DND-41 (cell line): ENCODE results near the gene MAD2L1.

Source experiments
- ATAC-seq: fragments of 200-7000 bp; cut with Tn5 transposase; 3 replicates; pipeline ENCODE4 v1.9.1; 2021; ENCODE audit warnings: low read depth; ENCODE audit not compliant: insufficient read depth
- DNase-seq: peaks from one replicate; pipeline ENCODE4 v3.0.0-alpha.2; 2020
- H2AFZ ChIP-seq: 2 replicates; pipeline ENCODE4 v1.6.0; 2012; ENCODE audit warnings: low read depth, low read length
- H3K27ac ChIP-seq: 2 replicates; pipeline ENCODE4 v1.5.1; 2012; ENCODE audit warnings: low read length, inconsistent platforms
- H3K27me3 ChIP-seq: fragments of 200-600 bp; sonication (generic); 2 replicates; pipeline ENCODE4 v1.6.0; 2012; ENCODE audit warnings: low read length, mild to moderate bottlenecking, inconsistent platforms; ENCODE audit not compliant: insufficient read depth, poor library complexity
- H3K36me3 ChIP-seq: 2 replicates; pipeline ENCODE4 v1.5.1; 2012; ENCODE audit warnings: low read length, inconsistent platforms; ENCODE audit not compliant: insufficient read depth
- H3K4me1 ChIP-seq: 2 replicates; pipeline ENCODE4 v1.5.1; 2012; ENCODE audit warnings: mild to moderate bottlenecking, low read length; ENCODE audit not compliant: insufficient read depth
- H3K4me2 ChIP-seq: 2 replicates; pipeline ENCODE4 v1.6.0; 2012; ENCODE audit warnings: mild to moderate bottlenecking, moderate library complexity, low read length, inconsistent platforms; ENCODE audit not compliant: insufficient read depth
- H3K4me3 ChIP-seq, 2 experiments: fragments of 200-600 bp in 1 of 2; shearing (Covaris generic) in 1 of 2; 2 replicates each; pipeline ENCODE4 v1.5.1; 2012 to 2016; ENCODE audit warnings: inconsistent platforms in 2 of 2, low read length in 2 of 2, mild to moderate bottlenecking in 2 of 2, low read depth in 1 of 2, moderate library complexity in 1 of 2
- H3K79me2 ChIP-seq: 2 replicates; pipeline ENCODE4 v1.6.0; 2012; ENCODE audit warnings: low read length, inconsistent platforms; ENCODE audit not compliant: insufficient read depth
- H3K9ac ChIP-seq: 2 replicates; pipeline ENCODE4 v1.6.0; 2012; ENCODE audit warnings: low read depth, mild to moderate bottlenecking, inconsistent platforms, low read length, moderate library complexity
- H3K9me3 ChIP-seq: 2 replicates; pipeline ENCODE4 v1.5.1; 2012; ENCODE audit warnings: low read length, moderate library complexity, mild to moderate bottlenecking, inconsistent platforms; ENCODE audit not compliant: insufficient read depth, severe bottlenecking
- H4K20me1 ChIP-seq: 2 replicates; pipeline ENCODE4 v1.6.0; 2012; ENCODE audit warnings: low read length; ENCODE audit not compliant: insufficient read depth
- CTCF ChIP-seq: IDR thresholded peaks from 2 replicates; pipeline ENCODE4 v1.5.1; 2012; ENCODE audit warnings: borderline replicate concordance, low read length, moderate library complexity, mild to moderate bottlenecking; ENCODE audit not compliant: poor library complexity, severe bottlenecking; ENCODE audit errors: extremely low read depth
- EZH2 ChIP-seq: IDR thresholded peaks from 3 replicates; pipeline ENCODE4 v1.6.1; 2012; ENCODE audit warnings: borderline replicate concordance, low read depth, mild to moderate bottlenecking, moderate library complexity, low read length, inconsistent platforms; ENCODE audit not compliant: severe bottlenecking

Gene MAD2L1

DNA sequence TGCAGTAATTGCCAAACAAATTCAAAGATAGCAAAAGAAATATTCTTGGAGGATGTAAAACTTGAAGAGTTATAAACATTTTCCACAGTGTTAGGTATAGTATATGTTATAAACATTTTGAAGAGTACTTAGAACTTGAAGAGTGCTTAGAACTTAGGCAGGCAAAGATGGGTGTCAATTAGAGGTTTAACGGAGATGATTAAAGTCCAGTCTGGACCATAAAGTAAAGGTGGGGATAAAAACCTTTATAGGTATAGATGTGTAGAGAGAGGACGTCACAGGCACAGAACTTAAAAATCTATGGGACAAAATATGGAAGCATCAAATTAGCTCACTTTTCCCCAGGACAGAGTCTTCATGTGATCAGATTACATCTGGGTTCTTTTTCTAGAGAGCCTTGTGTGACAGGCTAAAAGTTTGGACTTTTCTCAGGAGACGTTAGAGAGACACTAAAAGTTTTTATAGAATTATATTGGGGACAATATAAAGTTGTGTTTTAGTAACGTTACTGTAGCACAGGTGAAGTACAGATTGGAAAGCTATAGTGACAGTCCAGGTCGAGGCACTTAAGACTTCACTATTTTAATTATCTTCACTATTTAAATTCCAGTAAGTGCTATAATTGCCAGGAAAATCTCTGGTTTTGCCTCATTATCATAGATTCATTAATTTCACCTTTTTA is 13.3 kb upstream of the MAD2L1 start:
- Histone ChIP-seq H3K36me3 (no peaks in the 10 kb centered on the region), H3K27me3 (peaks cover 7% of the 10 kb centered on the region), H3K4me1 (no peaks in the 10 kb centered on the region), H3K9me3 (no peaks in the 10 kb centered on the region), H2AFZ (no peak overlapping the region), H3K79me2 (no peaks in the 10 kb centered on the region), H3K4me3 (no peak overlapping the region), H3K4me2 (no peak overlapping the region), H4K20me1 (no peaks in the 10 kb centered on the region), H3K27ac (no peak overlapping the region), H3K9ac (no peak overlapping the region)
- DNase-seq (no peak), ATAC-seq (no peak)
- TF ChIP-seq EZH2 = no peak
- TF ChIP-seq CTCF = no peak

GRCh38 chr4:120078216-120078615 is 11.6 kb upstream of the MAD2L1 start:
- TF ChIP-seq EZH2 = no peak
- TF ChIP-seq CTCF = no peak
- Histone ChIP-seq H3K4me3 (no peak overlapping the region), H3K9ac (no peak overlapping the region), H3K36me3 (no peaks in the 10 kb centered on the region), H2AFZ (no peak overlapping the region), H3K4me2 (no peak overlapping the region), H3K9me3 (no peaks in the 10 kb centered on the region), H3K79me2 (no peaks in the 10 kb centered on the region), H3K4me1 (no peaks in the 10 kb centered on the region), H4K20me1 (no peaks in the 10 kb centered on the region), H3K27ac (no peak overlapping the region), H3K27me3 (peaks cover 7% of the 10 kb centered on the region)
- DNase-seq (no peak), ATAC-seq (no peak)

GRCh38 chr4:120071192-120071795 is 4.6 kb upstream of the MAD2L1 start:
- H3K36me3 ChIP-seq = no peaks in the 10 kb centered on the region
- ATAC-seq = no peak

More at GRCh38 chr4:120071192-120071795, 4.6 kb upstream of the MAD2L1 start:
- no peak overlapping the region for H3K27ac ChIP-seq
- no peaks in the 10 kb centered on the region for H3K27me3 ChIP-seq
- H3K9ac ChIP-seq = peak overlapping the region; percentile 22; the same call in 1 of the 2 replicates
- TF ChIP-seq EZH2 (no peak), CTCF (peak; percentile 75)
- H3K79me2 ChIP-seq = peaks cover 25% of the 10 kb centered on the region
- H4K20me1 ChIP-seq = no peaks in the 10 kb centered on the region
- H2AFZ ChIP-seq = 0 out of 2 replicates have a peak overlapping the region, but pooled peaks have one; percentile 20
- peak; percentile 63 for DNase-seq
- H3K4me1 ChIP-seq = peaks cover 35% of the 10 kb centered on the region
- H3K9me3 ChIP-seq = no peaks in the 10 kb centered on the region
- peak overlapping the region; percentile 19; the same call in 1 of the 2 replicates for H3K4me2 ChIP-seq
- H3K4me3 ChIP-seq = no peak overlapping the region
